H1 (cell line): Measurements from ENCODE around the gene S100A8. TPM values are rescaled to one million over a fixed set of nuclear protein-coding genes. Genes with fewer than 3 reads are reported as not detected.
"Not testable (repeated sequence)": the region's sequence is repeated elsewhere in the genome, so short reads cannot be mapped to it uniquely, and the experiment has no call there.

Source experiments
- CTCF ChIA-PET: fragments of 300-600 bp; sonication (Branson Sonifier 250); formaldehyde crosslinking; loops from one replicate; lab custom pipeline; 2021; ENCODE audit not compliant: partially characterized antibody; lab: Charles Lee
- POLR2A ChIA-PET: fragments of 300-600 bp; sonication (Branson Sonifier 250); formaldehyde crosslinking; loops from one replicate; lab custom pipeline; 2021; ENCODE audit warnings: inconsistent platforms; ENCODE audit not compliant: partially characterized antibody; lab: Charles Lee
- DNase-seq, 2 experiments: peaks; one replicate each; pipeline versions ENCODE4 v3.0.0 to v3.0.0-alpha.2; 2010 to 2022; ENCODE audit warnings: low spot score in 2 of 2, low read depth in 1 of 2, mixed read lengths in 1 of 2
- FAIRE-seq: peaks from 2 replicates; lab custom pipeline; 2011; peaks lifted over from hg19 to GRCh38; lab: Jason Lieb, UNC
- H2AFZ ChIP-seq: 2 replicates; pipeline ENCODE4 v1.8.1; 2012; ENCODE audit warnings: low read length, inconsistent platforms
- H2AK5ac ChIP-seq: 2 replicates; pipeline ENCODE4 v1.6.1; 2013; ENCODE audit warnings: low read depth, low read length
- H2BK120ac ChIP-seq: replicated peaks from 2 replicates; pipeline ENCODE3; 2013; ENCODE audit warnings: low read depth, low read length, inconsistent platforms
- H2BK12ac ChIP-seq: 2 replicates; pipeline ENCODE4 v1.6.1; 2013; ENCODE audit warnings: low read depth, low read length
- H2BK15ac ChIP-seq: 2 replicates; pipeline ENCODE4 v1.6.1; 2013; ENCODE audit warnings: low read length
- H2BK20ac ChIP-seq: 2 replicates; pipeline ENCODE4 v1.6.1; 2013; ENCODE audit warnings: low read length
- H2BK5ac ChIP-seq: 2 replicates; pipeline ENCODE4 v1.6.1; 2013; ENCODE audit warnings: low read depth, low read length
- H3K14ac ChIP-seq: 2 replicates; pipeline ENCODE4 v1.6.1; 2013; ENCODE audit warnings: inconsistent platforms; ENCODE audit not compliant: insufficient read length
- H3K18ac ChIP-seq: 2 replicates; pipeline ENCODE4 v1.6.1; 2013; ENCODE audit warnings: low read length; ENCODE audit errors: extremely low read depth
- H3K23ac ChIP-seq: 2 replicates; pipeline ENCODE4 v1.6.1; 2013; ENCODE audit warnings: inconsistent platforms; ENCODE audit not compliant: insufficient read length
- H3K23me2 ChIP-seq: 2 replicates; pipeline ENCODE4 v1.6.1; 2013; ENCODE audit warnings: low read depth, low read length
- H3K27ac ChIP-seq: 2 replicates; pipeline ENCODE4 v1.6.1; 2011; ENCODE audit warnings: low read depth, low read length, inconsistent platforms
- H3K27me3 ChIP-seq, 4 experiments: replicated peaks in 1 of 4; 1 replicate in 1 of 4; 2 replicates in 3 of 4; pipeline versions ENCODE4 v1.6.1 to v1.8.1; 2011 to 2013; ENCODE audit warnings: low read length in 3 of 4, mild to moderate bottlenecking in 3 of 4, inconsistent platforms in 2 of 4, mixed read lengths in 2 of 4, moderate library complexity in 1 of 4; ENCODE audit not compliant: control insufficient read depth in 3 of 4, insufficient read depth in 3 of 4; ENCODE audit errors: extremely low read depth in 1 of 4
- H3K36me3 ChIP-seq, 4 experiments: 2 replicates each; pipeline versions ENCODE4 v1.6.1 to v1.8.1; 2011 to 2013; ENCODE audit warnings: mild to moderate bottlenecking in 4 of 4, low read length in 3 of 4, moderate library complexity in 2 of 4, control low read depth in 1 of 4, inconsistent platforms in 1 of 4; ENCODE audit not compliant: insufficient read depth in 4 of 4, control insufficient read depth in 2 of 4
- H3K4ac ChIP-seq: replicated peaks from 2 replicates; pipeline ENCODE3; 2013; ENCODE audit warnings: low read length, low read depth, mixed read lengths, inconsistent platforms; ENCODE audit not compliant: insufficient read length
- H3K4me1 ChIP-seq, 4 experiments: replicated peaks in 1 of 4; 1 replicate in 1 of 4; 2 replicates in 3 of 4; pipeline versions ENCODE4 v1.6.1 to v1.8.1; 2011 to 2013; ENCODE audit warnings: low read length in 3 of 4, inconsistent platforms in 2 of 4, mixed read lengths in 1 of 4; ENCODE audit not compliant: insufficient read depth in 4 of 4, control insufficient read depth in 3 of 4
- H3K4me2 ChIP-seq, 2 experiments: 2 replicates each; pipeline versions ENCODE4 v1.6.1 to v1.8.1; 2011 to 2013; ENCODE audit warnings: low read depth in 2 of 2, low read length in 2 of 2, control low read depth in 1 of 2, inconsistent platforms in 1 of 2, mild to moderate bottlenecking in 1 of 2; ENCODE audit not compliant: insufficient read depth in 1 of 2
- H3K4me3 ChIP-seq, 4 experiments: fragments of 200-600, 300-600 bp in 1 of 4; sonication (generic), shearing (Covaris generic), sonication (Bioruptor Twin) in 1 of 4; 2 replicates each; pipeline versions ENCODE4 v1.5.1 to v1.8.1; 2011 to 2016; ENCODE audit warnings: low read length in 4 of 4, low read depth in 3 of 4, control low read depth in 2 of 4, inconsistent platforms in 2 of 4, mild to moderate bottlenecking in 2 of 4, mixed read lengths in 1 of 4, moderate library complexity in 1 of 4; ENCODE audit not compliant: insufficient read depth in 2 of 4; ENCODE audit errors: extremely low read depth in 1 of 4
- H3K56ac ChIP-seq: replicated peaks from 2 replicates; pipeline ENCODE3; 2013; ENCODE audit warnings: low read depth, mild to moderate bottlenecking, mixed read lengths, low read length, inconsistent platforms; ENCODE audit not compliant: insufficient read length
- H3K79me1 ChIP-seq: 2 replicates; pipeline ENCODE4 v1.6.1; 2013; ENCODE audit warnings: low read depth, low read length, control low read depth
- H3K79me2 ChIP-seq, 2 experiments: 2 replicates each; pipeline versions ENCODE4 v1.6.1 to v1.8.1; 2012 to 2013; ENCODE audit warnings: low read length in 2 of 2, mild to moderate bottlenecking in 2 of 2, inconsistent platforms in 1 of 2; ENCODE audit not compliant: insufficient read depth in 2 of 2, control insufficient read depth in 1 of 2
- H3K9ac ChIP-seq, 4 experiments: replicated peaks in 1 of 4; 1 replicate in 1 of 4; 2 replicates in 3 of 4; pipeline versions ENCODE4 v1.6.1 to v1.8.1; 2011 to 2013; ENCODE audit warnings: low read depth in 3 of 4, low read length in 3 of 4, control low read depth in 2 of 4, mild to moderate bottlenecking in 2 of 4, moderate library complexity in 2 of 4, inconsistent platforms in 1 of 4; ENCODE audit errors: extremely low read depth in 1 of 4
- H3K9me3 ChIP-seq, 2 experiments: 2 replicates each; pipeline versions ENCODE4 v1.6.1 to v1.8.1; 2012 to 2013; ENCODE audit warnings: mild to moderate bottlenecking in 2 of 2, moderate library complexity in 2 of 2, control low read depth in 1 of 2, inconsistent platforms in 1 of 2, low read depth in 1 of 2, low read length in 1 of 2, mixed read lengths in 1 of 2; ENCODE audit not compliant: insufficient read depth in 2 of 2
- H4K20me1 ChIP-seq, 2 experiments: replicated peaks in 1 of 2; 2 replicates each; pipeline versions ENCODE3 to v1.8.1; 2011 to 2013; ENCODE audit warnings: inconsistent platforms in 2 of 2, low read length in 2 of 2, mild to moderate bottlenecking in 1 of 2; ENCODE audit not compliant: insufficient read depth in 2 of 2, control insufficient read depth in 1 of 2
- H4K5ac ChIP-seq: 2 replicates; pipeline ENCODE4 v1.6.1; 2013; ENCODE audit warnings: low read length, low read depth, mixed read lengths, inconsistent platforms; ENCODE audit not compliant: insufficient read length
- H4K8ac ChIP-seq: 2 replicates; pipeline ENCODE4 v1.8.0; 2013; ENCODE audit warnings: mild to moderate bottlenecking, moderate library complexity, low read length, inconsistent platforms; ENCODE audit not compliant: insufficient read depth; ENCODE audit errors: extremely low read depth
- H4K91ac ChIP-seq: replicated peaks from 2 replicates; pipeline ENCODE3; 2013; ENCODE audit warnings: low read length, mixed read lengths, inconsistent platforms; ENCODE audit not compliant: insufficient read length
- WGBS, 2 experiments: shearing (Covaris generic) in 1 of 2; methylation state at CpG; one replicate each; pipeline versions ENCODE4 v1.1.6 to v1.1.7; 2013 to 2015; ENCODE audit warnings: low lambda C conversion rate in 2 of 2, mixed read lengths in 2 of 2, inconsistent platforms in 1 of 2, low coverage in 1 of 2, missing lambda C conversion rate in 1 of 2; ENCODE audit not compliant: insufficient replicate concordance in 2 of 2, insufficient coverage in 1 of 2, insufficient read length in 1 of 2; ENCODE audit errors: extremely low coverage in 1 of 2, missing lambda C conversion rate in 1 of 2; 5-methylcytosine and 5-hydroxymethylcytosine counted together
- polyA plus RNA-seq, 7 experiments: library from polyadenylated mRNA; depleted of rRNA in 3 of 7; stranded (reverse) in 5 of 7; unstranded in 2 of 7; fragments of >200 nt in 5 of 7; fragments of 200-250 nt in 2 of 7; gene quantifications; 1 replicate in 5 of 7; 2 replicates in 1 of 7; 4 replicates in 1 of 7; pipeline versions ENCODE4 v1.2.1 to v1.2.3, GENCODE V29; 2011 to 2013; ENCODE audit warnings: missing spikeins in 2 of 7, mixed read lengths in 2 of 7
- total RNA-seq: library from RNA; stranded (reverse); fragmentation: NEBNext Ultra II Directional; extraction: Animal tissue kit (Norgen Biotek cat#: 25700); gene quantifications from 2 replicates; pipeline ENCODE4 v1.2.1, GENCODE V29; 2021

The S100A8 gene
- total and polyA plus RNA-seq, 2 of the 8 experiments (the other 6 are each of a cell fraction or from before 2014, with no cell fraction given), result not detected

GRCh38 chr1:153419436-153419793 lies 28.5 kb upstream of the S100A8 start:
- DNase-seq, H2AK5ac ChIP-seq, H4K20me1 ChIP-seq, H4K91ac ChIP-seq, H3K23ac ChIP-seq, H3K56ac ChIP-seq, H3K23me2 ChIP-seq, H2AFZ ChIP-seq, H3K36me3 ChIP-seq, H2BK15ac ChIP-seq, H4K8ac ChIP-seq, H3K18ac ChIP-seq, H3K27me3 ChIP-seq, POLR2A ChIA-PET, H3K14ac ChIP-seq, FAIRE-seq, H4K5ac ChIP-seq, H3K4me2 ChIP-seq, H3K4me1 ChIP-seq, H2BK20ac ChIP-seq, H3K79me2 ChIP-seq, H2BK120ac ChIP-seq, H3K4me3 ChIP-seq, H3K79me1 ChIP-seq, H3K9me3 ChIP-seq, H3K9ac ChIP-seq, H3K4ac ChIP-seq, H2BK12ac ChIP-seq, H3K27ac ChIP-seq, H2BK5ac ChIP-seq: not testable (repeated sequence)
- 73% methylated on average over 2 of the region's 2 CpGs; no CpG with 5 or more reads in 1 of the 2 experiments for WGBS, 2 experiments
- CTCF ChIA-PET, result interaction anchor here (0.9 kb wide), 1 partner anchor 26 kb away, joined by 4 read pairs; no protein-coding TSS in a partner anchor

DNA sequence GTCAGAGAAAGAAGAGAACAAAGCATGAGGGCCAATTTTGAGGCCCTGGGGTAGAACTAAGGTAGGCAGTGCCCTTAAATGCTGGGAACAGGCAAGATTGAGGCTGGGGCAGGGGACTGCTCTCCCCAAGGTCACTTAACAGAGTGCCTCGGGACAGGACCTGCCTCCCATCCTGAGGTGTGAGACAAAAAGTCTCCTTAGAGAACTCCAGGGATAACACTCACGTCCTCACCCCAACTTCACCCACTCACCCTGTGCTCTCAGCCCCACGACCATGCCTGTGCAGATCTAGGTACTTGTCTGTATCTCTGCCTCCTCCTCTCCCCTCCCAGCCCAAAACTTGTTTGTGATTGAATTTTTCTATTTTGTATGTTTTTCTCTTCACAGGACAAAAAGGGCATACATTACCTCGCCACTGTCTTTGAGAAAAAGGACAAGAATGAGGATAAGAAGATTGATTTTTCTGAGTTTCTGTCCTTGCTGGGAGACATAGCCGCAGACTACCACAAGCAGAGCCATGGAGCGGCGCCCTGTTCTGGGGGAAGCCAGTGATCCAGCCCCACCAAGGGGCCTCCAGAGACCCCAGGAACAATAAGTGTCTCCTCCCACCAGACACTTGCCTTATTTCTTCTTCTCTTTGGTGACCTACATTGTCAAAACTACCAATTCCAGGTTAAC lies 28.0 kb upstream of the S100A8 start:
- H3K79me1 ChIP-seq, H2AK5ac ChIP-seq, H2BK5ac ChIP-seq, H4K91ac ChIP-seq, H3K14ac ChIP-seq, H4K8ac ChIP-seq, H2BK15ac ChIP-seq, H3K79me2 ChIP-seq, H4K5ac ChIP-seq, H3K9me3 ChIP-seq, H3K4me2 ChIP-seq, H3K36me3 ChIP-seq, H2BK20ac ChIP-seq, H3K56ac ChIP-seq, H3K27me3 ChIP-seq, H2AFZ ChIP-seq, H2BK12ac ChIP-seq, DNase-seq, H3K23me2 ChIP-seq, H3K23ac ChIP-seq, H4K20me1 ChIP-seq, FAIRE-seq, H3K18ac ChIP-seq, H3K4ac ChIP-seq, POLR2A ChIA-PET, CTCF ChIA-PET, H2BK120ac ChIP-seq, H3K4me1 ChIP-seq, H3K27ac ChIP-seq, H3K9ac ChIP-seq, H3K4me3 ChIP-seq: not testable (repeated sequence)
- 79% methylated on average over 7 of the region's 7 CpGs; no CpG with 5 or more reads in 1 of the 2 experiments for WGBS, 2 experiments
